Fibroblast of mammary gland (primary cell): ENCODE results near the gene TPP1.

Experiments
- DNase-seq: peaks from one replicate; pipeline ENCODE4 v3.0.0-alpha.2; 2010; ENCODE audit warnings: low read depth
- H3K4me3 ChIP-seq: 2 replicates; pipeline ENCODE4 v1.5.1; 2011; ENCODE audit warnings: low read depth, mild to moderate bottlenecking, low read length, moderate library complexity; ENCODE audit not compliant: control insufficient read depth
- TF ChIP-seq, protein P1 (sequence below): conservative IDR thresholded peaks from 2 replicates; pipeline ENCODE4 v1.5.1; 2011; ENCODE audit warnings: low read depth, low read length, inconsistent platforms; ENCODE audit not compliant: control insufficient read depth, insufficient read depth

TPP1 gene

DNA sequence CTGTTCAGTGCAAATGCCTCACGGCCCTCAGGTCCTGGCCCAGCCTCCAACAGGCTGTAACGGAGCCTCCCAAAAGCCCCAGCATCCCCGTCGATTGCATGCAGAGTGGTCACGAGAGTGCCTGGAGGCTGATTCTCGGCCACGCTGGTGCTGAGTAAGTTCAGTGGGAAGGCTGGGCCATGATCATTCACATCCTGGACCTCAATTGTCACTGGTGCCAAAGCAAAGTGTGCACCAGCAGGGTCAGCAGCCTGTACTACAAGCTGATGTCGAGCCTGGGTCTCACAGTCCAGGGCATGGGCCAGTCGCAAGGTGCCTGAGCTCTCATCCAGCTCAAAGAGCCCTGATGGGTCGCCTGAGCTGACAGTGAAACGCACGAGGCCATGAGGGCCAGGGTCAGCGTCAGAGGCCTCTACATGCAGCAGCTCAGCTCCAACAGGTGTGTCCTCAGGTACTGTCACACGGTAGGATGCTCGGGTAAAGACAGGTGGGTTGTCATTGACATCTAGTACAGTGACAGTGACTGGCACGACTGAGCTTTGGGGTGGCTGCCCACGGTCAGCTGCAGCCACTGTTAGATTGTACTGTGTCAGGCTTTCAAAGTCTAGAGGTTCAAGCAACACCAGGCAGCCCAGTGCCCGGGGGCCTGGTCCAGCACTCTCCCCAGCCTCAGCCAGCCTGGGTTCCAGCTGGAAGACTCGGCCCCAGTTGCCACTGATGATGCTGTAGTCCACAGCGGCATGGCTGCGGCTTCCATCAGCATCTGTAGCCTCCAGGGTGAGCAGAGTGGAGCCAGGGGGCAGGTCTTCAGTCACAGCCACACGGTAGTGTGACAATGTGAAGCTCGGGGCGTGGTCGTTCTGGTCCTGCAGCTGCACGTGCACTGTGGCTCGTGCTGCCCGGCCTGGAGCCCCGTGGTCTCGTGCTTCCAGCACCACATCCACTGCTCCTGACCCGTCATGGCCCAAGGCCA, 4.5 kb upstream of the TPP1 start:
- no peak overlapping the region for H3K4me3 ChIP-seq
- DNase-seq: no peak
- TF ChIP-seq, protein P1, sequence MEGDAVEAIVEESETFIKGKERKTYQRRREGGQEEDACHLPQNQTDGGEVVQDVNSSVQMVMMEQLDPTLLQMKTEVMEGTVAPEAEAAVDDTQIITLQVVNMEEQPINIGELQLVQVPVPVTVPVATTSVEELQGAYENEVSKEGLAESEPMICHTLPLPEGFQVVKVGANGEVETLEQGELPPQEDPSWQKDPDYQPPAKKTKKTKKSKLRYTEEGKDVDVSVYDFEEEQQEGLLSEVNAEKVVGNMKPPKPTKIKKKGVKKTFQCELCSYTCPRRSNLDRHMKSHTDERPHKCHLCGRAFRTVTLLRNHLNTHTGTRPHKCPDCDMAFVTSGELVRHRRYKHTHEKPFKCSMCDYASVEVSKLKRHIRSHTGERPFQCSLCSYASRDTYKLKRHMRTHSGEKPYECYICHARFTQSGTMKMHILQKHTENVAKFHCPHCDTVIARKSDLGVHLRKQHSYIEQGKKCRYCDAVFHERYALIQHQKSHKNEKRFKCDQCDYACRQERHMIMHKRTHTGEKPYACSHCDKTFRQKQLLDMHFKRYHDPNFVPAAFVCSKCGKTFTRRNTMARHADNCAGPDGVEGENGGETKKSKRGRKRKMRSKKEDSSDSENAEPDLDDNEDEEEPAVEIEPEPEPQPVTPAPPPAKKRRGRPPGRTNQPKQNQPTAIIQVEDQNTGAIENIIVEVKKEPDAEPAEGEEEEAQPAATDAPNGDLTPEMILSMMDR: no peak

DNA sequence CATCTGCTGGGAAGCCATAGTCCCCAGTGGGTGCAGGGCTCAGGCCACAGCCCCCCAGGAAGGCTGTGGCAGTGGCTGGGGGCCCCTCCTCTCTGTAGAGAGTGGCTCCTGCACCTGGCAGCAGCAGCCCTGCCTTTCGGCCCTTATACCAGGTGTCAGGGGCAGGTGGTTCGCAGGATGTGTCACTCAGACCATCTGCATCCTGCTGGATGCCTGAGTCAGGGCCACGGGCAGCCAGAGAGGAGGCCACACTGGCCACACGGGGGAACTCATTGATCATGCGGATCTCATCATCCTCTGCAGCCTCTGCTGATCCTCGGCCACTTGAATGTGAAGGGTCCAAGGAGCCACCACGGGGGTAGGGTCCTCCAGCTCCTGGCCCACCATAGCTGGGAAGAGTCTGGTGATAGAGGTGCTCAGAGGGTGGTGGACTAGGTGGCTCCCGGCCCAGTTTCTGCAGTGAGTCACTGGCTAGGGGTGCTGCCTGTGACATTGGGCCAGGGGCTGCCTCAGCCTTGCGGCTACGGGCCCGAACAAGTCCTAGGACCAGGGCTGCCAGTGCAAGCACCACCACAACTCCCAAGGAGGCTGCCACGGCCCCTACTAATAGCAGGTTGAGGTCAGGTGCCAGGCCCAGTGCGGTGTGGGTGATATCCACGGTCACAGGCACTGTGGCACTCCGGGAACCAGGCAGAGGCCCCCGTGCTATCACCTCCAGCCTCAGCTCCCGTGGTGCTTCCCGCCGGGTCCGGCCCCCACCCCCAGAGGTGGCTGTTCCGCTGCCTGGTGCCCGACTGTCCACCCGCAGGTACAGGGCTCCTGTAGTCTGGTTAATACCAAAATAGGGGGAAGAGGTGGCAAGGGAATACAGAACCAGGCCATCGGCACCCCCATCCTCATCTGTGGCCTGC, 3.3 kb upstream of the TPP1 start:
- no peak overlapping the region for H3K4me3 ChIP-seq
- peak; percentile 22 for DNase-seq
- TF ChIP-seq, protein P1: no peak

DNA sequence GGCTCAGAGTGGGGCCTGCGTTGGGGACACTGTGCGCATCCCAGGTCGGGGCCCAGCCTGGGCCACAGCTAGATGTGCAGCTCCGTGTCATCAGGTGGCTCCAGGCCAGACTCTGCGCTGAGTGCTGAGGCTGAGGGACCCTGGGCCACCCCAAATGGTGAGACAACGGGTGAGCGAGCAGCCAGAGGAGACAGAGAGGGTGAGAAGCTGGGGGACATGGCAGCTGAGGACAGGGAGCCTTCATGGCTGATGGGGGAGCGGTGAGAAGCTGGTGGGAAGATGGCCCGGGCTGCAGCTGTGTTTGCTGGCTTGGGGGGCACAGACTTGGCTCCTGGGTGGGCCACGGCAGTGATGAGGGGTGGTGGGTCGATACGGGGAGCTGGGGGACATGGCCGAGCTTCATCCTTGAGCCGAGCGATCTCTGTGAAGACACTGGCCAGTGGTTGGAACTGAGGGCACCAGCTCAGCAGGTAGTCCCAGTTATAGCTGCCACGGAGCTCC, 2.5 kb upstream of the TPP1 start:
- H3K4me3 ChIP-seq: no peak overlapping the region
- DNase-seq: no peak
- TF ChIP-seq, protein P1: no peak

DNA sequence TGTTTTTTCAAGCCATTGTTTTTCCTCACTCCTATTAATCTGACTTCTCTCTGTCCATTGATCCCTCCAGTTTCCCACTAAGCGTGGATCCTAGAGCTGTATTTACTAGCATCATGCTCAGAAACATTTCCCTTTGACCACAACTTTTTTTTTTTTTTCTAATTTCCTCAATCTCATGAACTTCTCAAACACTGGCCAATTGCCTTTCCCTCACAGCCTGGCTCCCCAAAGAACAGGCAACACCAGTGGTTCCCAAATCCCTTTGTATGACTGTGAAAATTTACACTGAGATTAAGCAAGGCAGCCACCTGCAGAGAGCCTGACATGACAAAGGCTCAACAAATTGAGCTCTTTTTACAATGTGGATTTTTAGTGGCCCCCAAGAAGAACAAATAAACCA, 1.4 kb upstream of the TPP1 start:
- no peak for DNase-seq
- no peak overlapping the region for H3K4me3 ChIP-seq
- TF ChIP-seq, protein P1: no peak

DNA sequence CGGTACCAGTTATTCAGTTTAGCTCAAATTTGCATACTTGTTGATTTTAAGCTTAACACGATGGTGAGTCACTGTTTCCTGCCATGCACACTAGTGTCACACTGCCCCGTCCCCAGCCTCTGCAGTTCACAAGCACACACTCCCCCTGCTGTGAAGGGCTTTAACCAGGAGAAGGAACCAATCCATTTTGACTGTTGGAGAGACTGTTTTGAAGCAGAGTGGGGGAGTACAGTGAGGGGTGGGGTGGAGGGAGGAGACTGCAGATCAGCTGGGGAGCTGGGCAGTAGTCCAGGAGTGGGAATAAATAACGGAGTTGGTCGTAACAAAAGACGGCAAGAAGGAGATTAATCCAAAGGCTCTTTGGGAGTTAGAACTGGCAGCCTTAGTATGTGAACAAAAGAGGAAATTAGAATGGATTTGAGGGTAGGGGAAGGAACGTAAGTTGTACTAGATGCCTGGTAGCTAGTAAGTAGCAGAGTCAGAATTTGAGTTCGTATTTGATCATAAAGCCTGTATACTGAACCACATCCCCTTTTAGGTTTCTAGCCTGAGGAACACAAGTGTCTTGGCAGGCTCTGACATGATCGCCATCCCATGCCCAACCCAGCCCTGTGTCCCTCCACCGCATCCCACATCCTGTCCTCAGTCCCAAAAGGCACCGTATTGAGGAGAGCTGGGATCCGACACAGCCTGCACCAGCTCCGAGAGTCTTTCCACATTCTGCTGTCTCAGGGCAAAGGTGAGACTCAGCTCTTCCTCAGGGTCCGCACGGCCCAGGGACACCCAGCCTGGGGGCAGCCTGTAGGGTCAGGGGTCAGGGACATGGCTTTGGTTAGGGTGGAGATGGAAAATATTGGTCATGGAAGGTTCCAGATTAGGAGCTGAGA, 862 bp downstream of the TPP1 start:
- DNase-seq: peak; percentile 70
- peak overlapping the region; percentile 96 for H3K4me3 ChIP-seq
- TF ChIP-seq, protein P1: no peak
